Measurements from ENCODE around the gene A2ML1.

DNA sequence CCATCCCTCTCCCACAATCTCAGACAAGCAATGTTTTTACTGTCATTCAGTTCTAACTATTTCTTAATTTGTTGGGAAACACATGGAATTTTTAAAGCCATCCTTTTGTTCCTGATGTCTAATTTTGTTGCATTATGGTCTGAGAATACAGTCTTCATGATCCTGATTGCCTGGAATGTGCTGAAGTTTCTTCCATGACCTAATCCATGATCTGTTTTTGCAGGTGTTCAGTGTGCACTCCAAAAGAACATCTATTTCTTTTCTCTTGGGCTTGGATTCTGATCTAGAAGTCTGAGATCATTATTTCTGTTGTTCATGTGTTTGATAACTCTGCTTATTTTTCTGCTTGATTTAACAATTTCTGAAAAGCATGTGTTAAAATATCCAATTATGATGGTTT is 48.6 kb downstream of the A2ML1 start:
- TF ChIP-seq, protein P1, sequence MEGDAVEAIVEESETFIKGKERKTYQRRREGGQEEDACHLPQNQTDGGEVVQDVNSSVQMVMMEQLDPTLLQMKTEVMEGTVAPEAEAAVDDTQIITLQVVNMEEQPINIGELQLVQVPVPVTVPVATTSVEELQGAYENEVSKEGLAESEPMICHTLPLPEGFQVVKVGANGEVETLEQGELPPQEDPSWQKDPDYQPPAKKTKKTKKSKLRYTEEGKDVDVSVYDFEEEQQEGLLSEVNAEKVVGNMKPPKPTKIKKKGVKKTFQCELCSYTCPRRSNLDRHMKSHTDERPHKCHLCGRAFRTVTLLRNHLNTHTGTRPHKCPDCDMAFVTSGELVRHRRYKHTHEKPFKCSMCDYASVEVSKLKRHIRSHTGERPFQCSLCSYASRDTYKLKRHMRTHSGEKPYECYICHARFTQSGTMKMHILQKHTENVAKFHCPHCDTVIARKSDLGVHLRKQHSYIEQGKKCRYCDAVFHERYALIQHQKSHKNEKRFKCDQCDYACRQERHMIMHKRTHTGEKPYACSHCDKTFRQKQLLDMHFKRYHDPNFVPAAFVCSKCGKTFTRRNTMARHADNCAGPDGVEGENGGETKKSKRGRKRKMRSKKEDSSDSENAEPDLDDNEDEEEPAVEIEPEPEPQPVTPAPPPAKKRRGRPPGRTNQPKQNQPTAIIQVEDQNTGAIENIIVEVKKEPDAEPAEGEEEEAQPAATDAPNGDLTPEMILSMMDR (IDR thresholded peaks at IDR 0.05), result no peak
- TF ChIP-seq EZH2phosphoT487 (IDR thresholded peaks at IDR 0.05), result no peak

Measured in neural progenitor cell (in vitro differentiated cells).